Activated T-helper 2 cell treated with anti-CD3 and anti-CD28 coated beads, Interferon-gamma antibody, Interleukin-2, Interleukin-4, amounts not matched to agents 10 μg/mL and 5 μg/mL and 100 μg/mL, durations not matched to agents 14 hours and 24 hours and 36 hours (primary cell): ENCODE measurements around the gene CHST14. TPM values are rescaled to one million over a fixed set of nuclear protein-coding genes. Genes with fewer than 3 reads are reported as not detected.

ENCODE experiments used
- DNase-seq: peaks from one replicate; pipeline ENCODE4 v3.0.0; 2021; ENCODE audit warnings: low spot score
- H3K27ac Mint-ChIP-seq: one replicate; pipeline ENCODE4 v1.8.0; 2021; ENCODE audit warnings: mixed read lengths
- H3K27me3 Mint-ChIP-seq: one replicate; pipeline ENCODE4 v1.8.0; 2021; ENCODE audit warnings: low read depth, mixed read lengths
- H3K36me3 Mint-ChIP-seq: one replicate; pipeline ENCODE4 v1.8.0; 2021; ENCODE audit warnings: low read depth, mixed read lengths
- H3K4me1 Mint-ChIP-seq: one replicate; pipeline ENCODE4 v1.8.0; 2021; ENCODE audit warnings: low read depth, mixed read lengths
- H3K4me3 Mint-ChIP-seq: one replicate; pipeline ENCODE4 v1.8.0; 2021; ENCODE audit warnings: low read depth, mild to moderate bottlenecking, moderate library complexity, mixed read lengths
- H3K9me3 Mint-ChIP-seq: one replicate; pipeline ENCODE4 v1.8.0; 2021; ENCODE audit warnings: mixed read lengths
- intact Hi-C: fragments of 100-400 bp; cut with micrococcal nuclease; formaldehyde crosslinking; loops from one replicate; pipeline ENCODE4 v1.15.1; 2023
- total RNA-seq: library from RNA; stranded (reverse); gene quantifications from 2 replicates; pipeline ENCODE4 v1.2.3, GENCODE V29; 2022

The CHST14 gene
- 11.8 and 12.2 TPM in 2 replicates for total RNA-seq

- H3K9me3 Mint-ChIP-seq = no peaks in the 10 kb centered on the region
- H3K27ac Mint-ChIP-seq = peak within 1 kb of the TSS; percentile 68
- H3K36me3 Mint-ChIP-seq = peaks cover 10% of the 10 kb centered on the region
- peak; percentile 43 for DNase-seq
- H3K4me3 Mint-ChIP-seq = peak within 1 kb of the TSS; percentile 86
- peaks cover 27% of the 10 kb centered on the region for H3K4me1 Mint-ChIP-seq
- H3K27me3 Mint-ChIP-seq = no peaks in the 10 kb centered on the region
- intact Hi-C loops = loop anchor here (1.0 to 5.0 kb wide), 2 partner anchors 30 to 37 kb away; partner anchors contain the start of gene BAHD1
Observed at GRCh38 chr15:40470423-40471104, at the start of gene CHST14. CHST14 (plus strand) TSS chr15:40470984; CDS start chr15:40471214, 230 bp downstream.

GRCh38 chr15:40421246-40422157 is 49.3 kb upstream of the CHST14 start:
- intact Hi-C loops = loop anchor here (1.0 to 5.0 kb wide), 4 partner anchors 39 to 100 kb away; partner anchors contain the start of gene KNSTRN

GRCh38 chr15:40424483-40425115 is 46.2 kb upstream of the CHST14 start:
- Mint-ChIP-seq H3K27me3 (no peaks in the 10 kb centered on the region), H3K9me3 (no peaks in the 10 kb centered on the region), H3K36me3 (no peaks in the 10 kb centered on the region), H3K4me1 (no peaks in the 10 kb centered on the region), H3K27ac (no peak overlapping the region), H3K4me3 (no peak overlapping the region)
- no peak for DNase-seq
- intact Hi-C loops = loop anchor here (5.0 kb wide), 1 partner anchor 42 kb away; the partner anchor contains the start of gene KNSTRN

More at GRCh38 chr15:40421246-40422157, 49.3 kb upstream of the CHST14 start:
- Mint-ChIP-seq H3K9me3 (no peaks in the 10 kb centered on the region), H3K4me3 (no peak overlapping the region), H3K4me1 (no peaks in the 10 kb centered on the region), H3K36me3 (peaks cover 3% of the 10 kb centered on the region), H3K27me3 (no peaks in the 10 kb centered on the region), H3K27ac (no peak overlapping the region)
- peak; percentile 72 for DNase-seq

DNA sequence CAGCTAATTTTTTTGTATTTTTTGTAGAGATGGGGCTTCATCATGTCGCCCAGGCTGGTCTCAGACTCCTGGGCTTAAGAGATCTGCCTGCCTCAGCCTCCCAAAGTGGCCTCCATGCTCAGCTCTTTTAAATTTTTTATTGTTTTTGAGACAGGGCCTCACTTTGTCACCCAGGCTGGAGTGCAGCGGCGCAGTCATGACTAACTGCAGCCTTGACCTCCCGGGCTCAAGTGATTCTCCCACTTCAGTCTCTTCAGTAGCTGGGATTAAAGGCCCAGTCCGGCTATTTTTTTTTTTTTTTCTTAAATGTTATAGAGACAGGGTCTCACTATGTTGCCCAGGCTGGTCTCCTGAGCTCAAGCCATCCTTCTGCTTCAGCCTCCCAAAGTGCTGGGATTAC is 45.1 kb upstream of the CHST14 start:
- no peak overlapping the region for H3K4me3 Mint-ChIP-seq
- no peaks in the 10 kb centered on the region for H3K36me3 Mint-ChIP-seq
- no peaks in the 10 kb centered on the region for H3K4me1 Mint-ChIP-seq
- intact Hi-C loops = no loop called here
- H3K27ac Mint-ChIP-seq = no peak overlapping the region
- no peaks in the 10 kb centered on the region for H3K27me3 Mint-ChIP-seq
- no peak for DNase-seq
- no peaks in the 10 kb centered on the region for H3K9me3 Mint-ChIP-seq

DNA sequence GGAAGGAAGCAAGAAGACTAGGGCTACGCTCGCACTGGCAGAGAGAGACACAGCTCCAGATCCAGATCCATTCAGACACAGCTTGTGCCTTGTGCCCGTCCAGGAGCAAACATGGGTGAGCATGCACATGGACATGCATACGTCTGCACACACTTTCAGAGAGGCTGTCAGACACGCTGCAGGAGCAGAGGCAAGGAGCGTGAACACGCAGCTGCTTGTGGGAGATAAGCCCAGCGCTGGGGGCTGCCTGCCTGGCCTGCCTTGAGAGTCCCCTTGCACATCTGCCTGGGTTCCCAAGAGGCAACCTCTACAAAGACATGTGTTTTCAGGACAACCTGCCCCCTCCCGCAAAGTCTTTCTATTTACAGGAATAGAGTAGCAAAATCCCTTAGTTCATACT is 43.6 kb upstream of the CHST14 start:
- H3K4me1 Mint-ChIP-seq = no peaks in the 10 kb centered on the region
- H3K9me3 Mint-ChIP-seq = no peaks in the 10 kb centered on the region
- no peaks in the 10 kb centered on the region for H3K27me3 Mint-ChIP-seq
- no peaks in the 10 kb centered on the region for H3K36me3 Mint-ChIP-seq
- intact Hi-C loops = no loop called here
- no peak overlapping the region for H3K27ac Mint-ChIP-seq
- H3K4me3 Mint-ChIP-seq = no peak overlapping the region
- DNase-seq = no peak

DNA sequence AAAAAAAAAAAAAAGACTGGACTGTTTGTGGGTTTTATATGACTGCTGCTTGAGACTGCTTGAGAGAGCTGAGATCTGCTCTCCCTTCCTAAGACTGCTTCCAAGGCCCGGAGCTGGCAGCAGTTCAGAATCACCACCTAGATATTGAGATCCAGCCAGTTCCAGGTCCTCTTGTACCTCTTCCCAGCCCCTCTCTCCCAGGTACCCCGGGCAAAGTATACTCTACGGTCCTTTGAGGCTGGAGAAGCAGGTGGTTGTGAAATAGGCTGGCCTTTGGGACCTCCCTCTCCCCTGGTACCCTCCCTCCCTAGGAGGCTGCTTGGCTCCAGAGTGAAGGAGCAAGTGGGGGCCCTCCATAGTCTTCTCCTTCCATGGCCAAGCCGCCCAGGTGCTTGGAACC is 42.6 kb upstream of the CHST14 start:
- Mint-ChIP-seq H3K9me3 (no peaks in the 10 kb centered on the region), H3K36me3 (no peaks in the 10 kb centered on the region), H3K27me3 (no peaks in the 10 kb centered on the region), H3K4me1 (no peaks in the 10 kb centered on the region), H3K27ac (no peak overlapping the region), H3K4me3 (no peak overlapping the region)
- no peak for DNase-seq
- intact Hi-C loops = no loop called here

DNA sequence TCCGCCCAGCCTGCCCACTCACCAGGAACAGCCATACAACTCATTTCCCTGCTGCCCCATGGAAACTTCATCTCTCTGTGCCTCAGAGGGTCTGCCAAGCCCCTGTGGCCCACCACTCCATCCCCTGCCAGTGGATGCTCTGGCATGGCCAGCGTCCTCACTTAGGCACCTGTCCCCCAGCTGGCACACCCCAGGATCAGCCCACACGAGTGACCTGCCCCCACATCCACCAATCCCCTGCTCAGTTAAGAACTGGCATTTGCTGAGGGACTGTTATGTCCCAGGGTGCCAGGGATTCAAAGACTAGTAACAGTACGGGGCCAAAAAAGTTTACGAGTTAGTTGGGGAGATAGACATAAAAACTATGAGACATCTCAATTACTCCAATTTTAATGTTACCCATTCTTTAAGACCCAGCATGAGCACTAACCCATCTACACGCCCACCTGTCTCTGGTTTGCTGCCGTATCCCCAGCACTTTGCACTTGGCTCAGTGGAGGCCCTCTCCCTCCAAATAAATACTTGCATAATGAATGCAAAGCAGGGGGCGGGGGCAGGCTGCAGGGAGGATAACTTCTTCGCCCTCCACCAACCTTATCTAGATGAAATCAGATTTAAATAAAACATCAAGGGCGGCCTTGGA is 41.6 kb upstream of the CHST14 start:
- Mint-ChIP-seq H3K36me3 (no peaks in the 10 kb centered on the region), H3K27me3 (peaks cover 1% of the 10 kb centered on the region), H3K4me3 (no peak overlapping the region), H3K4me1 (no peaks in the 10 kb centered on the region), H3K9me3 (no peaks in the 10 kb centered on the region), H3K27ac (no peak overlapping the region)
- DNase-seq = no peak
- intact Hi-C loops = no loop called here

DNA sequence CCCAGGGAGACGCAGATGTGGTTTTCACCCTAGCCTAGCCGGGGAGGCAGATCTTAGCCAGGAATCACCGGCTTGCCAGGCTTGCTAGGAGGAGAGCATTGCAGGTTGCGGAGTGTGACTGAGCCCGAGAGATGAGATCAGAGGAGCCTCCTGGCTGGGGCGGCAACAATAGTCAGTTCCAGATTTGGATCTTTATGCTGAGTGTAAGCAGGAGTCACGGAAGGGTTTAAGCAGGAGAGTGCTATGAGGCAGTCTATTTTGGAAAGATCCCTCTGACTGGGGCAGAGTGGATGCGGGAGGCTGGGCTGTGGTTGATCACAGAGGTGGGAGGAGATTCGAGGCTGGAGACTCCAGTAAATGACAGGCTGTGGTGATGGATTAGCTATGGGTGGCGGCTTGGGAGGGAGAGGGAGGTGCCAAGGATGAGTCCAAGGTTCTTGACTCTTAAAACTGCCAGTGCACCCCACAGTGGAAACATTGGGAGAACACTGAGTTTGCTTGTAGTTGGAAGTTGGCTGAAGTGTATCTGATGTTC is 40.4 kb upstream of the CHST14 start:
- DNase-seq = no peak
- Mint-ChIP-seq H3K27ac (no peak overlapping the region), H3K4me3 (no peak overlapping the region), H3K9me3 (no peaks in the 10 kb centered on the region), H3K36me3 (no peaks in the 10 kb centered on the region), H3K4me1 (no peaks in the 10 kb centered on the region), H3K27me3 (peaks cover 11% of the 10 kb centered on the region)
- intact Hi-C loops = no loop called here

GRCh38 chr15:40435023-40435709 is 35.6 kb upstream of the CHST14 start:
- no peak overlapping the region for H3K27ac Mint-ChIP-seq
- H3K27me3 Mint-ChIP-seq = peaks cover 53% of the 10 kb centered on the region
- H3K9me3 Mint-ChIP-seq = no peaks in the 10 kb centered on the region
- no peaks in the 10 kb centered on the region for H3K36me3 Mint-ChIP-seq
- intact Hi-C loops = no loop called here
- DNase-seq = no peak
- peaks cover 15% of the 10 kb centered on the region for H3K4me1 Mint-ChIP-seq
- no peak overlapping the region for H3K4me3 Mint-ChIP-seq

DNA sequence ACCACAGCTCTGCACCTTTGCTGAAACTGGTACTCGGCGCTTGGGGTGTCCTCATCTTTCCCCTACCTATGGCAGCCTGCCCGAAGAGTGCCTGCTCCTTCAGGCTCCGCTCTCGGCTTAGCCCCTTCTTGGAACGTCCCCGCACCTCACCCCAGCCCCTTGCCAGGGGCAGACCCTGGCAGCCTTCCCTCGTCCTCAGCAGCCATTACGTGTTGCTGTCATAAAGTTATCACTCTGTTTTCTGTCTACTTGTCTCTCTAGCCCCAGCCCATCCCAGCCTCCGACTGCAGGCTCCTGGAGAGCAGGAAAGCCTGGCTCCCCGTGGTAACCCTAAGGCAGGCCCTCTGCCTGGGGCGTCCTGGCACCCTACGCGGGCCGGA is 35.1 kb upstream of the CHST14 start:
- no peak overlapping the region for H3K4me3 Mint-ChIP-seq
- no peak overlapping the region for H3K27ac Mint-ChIP-seq
- H3K4me1 Mint-ChIP-seq = peaks cover 15% of the 10 kb centered on the region
- peaks cover 53% of the 10 kb centered on the region for H3K27me3 Mint-ChIP-seq
- intact Hi-C loops = no loop called here
- no peaks in the 10 kb centered on the region for H3K9me3 Mint-ChIP-seq
- no peaks in the 10 kb centered on the region for H3K36me3 Mint-ChIP-seq
- DNase-seq = no peak

DNA sequence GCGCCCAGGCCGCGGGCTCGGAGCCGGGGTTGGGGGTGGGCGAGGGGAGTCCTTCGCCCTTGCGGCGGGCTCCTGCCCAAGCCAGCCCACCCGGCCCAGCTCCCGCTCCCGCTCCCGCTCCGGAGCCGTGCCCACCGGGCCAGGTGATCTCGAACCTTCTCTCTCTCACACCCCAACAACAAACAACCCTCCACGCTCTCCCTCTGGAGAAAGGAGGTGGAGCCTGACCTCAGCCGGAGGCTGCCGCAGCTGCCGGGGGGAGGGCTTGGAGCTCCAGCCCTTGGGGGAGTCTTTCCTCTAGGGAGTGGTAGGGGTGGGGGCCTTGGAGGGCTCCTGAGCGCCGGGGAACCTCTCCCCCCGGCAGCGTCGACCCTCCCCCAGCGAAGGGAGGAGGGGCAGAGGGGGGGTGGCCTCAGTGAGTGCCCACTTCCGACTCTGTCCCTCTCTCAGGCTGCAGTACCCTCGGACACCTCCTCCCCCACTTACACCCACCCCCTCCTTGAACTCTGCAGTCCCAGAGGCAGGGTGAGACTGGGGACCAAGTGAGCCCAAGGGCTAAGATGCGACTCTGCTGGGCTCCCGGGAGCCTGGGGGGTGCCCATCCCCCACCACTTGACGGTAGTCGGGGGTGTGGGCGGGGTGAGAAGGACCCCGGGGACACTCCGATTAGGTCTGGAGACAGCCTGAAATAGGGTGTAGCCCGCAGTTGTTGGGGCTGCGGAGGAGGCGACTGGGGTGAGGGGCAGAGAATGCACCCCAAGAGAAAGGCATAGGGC is 34.5 kb upstream of the CHST14 start:
- peaks cover 53% of the 10 kb centered on the region for H3K27me3 Mint-ChIP-seq
- peak overlapping the region; percentile 43 for H3K4me3 Mint-ChIP-seq

More for the DNA sequence above, 34.5 kb upstream of the CHST14 start:
- no peak overlapping the region for H3K27ac Mint-ChIP-seq
- intact Hi-C loops = no loop called here
- H3K9me3 Mint-ChIP-seq = no peaks in the 10 kb centered on the region
- peaks cover 15% of the 10 kb centered on the region for H3K4me1 Mint-ChIP-seq
- DNase-seq = no peak
- H3K36me3 Mint-ChIP-seq = no peaks in the 10 kb centered on the region
